Measurements from ENCODE around the gene SP3. TPM values are rescaled to one million over a fixed set of nuclear protein-coding genes. Genes with fewer than 3 reads are reported as not detected.

SP3 gene
- total and polyA plus RNA-seq, 2 of the 8 experiments (the other 6 are each of a cell fraction or from before 2014, with no cell fraction given) = 31.0 to 92.1 TPM

DNA sequence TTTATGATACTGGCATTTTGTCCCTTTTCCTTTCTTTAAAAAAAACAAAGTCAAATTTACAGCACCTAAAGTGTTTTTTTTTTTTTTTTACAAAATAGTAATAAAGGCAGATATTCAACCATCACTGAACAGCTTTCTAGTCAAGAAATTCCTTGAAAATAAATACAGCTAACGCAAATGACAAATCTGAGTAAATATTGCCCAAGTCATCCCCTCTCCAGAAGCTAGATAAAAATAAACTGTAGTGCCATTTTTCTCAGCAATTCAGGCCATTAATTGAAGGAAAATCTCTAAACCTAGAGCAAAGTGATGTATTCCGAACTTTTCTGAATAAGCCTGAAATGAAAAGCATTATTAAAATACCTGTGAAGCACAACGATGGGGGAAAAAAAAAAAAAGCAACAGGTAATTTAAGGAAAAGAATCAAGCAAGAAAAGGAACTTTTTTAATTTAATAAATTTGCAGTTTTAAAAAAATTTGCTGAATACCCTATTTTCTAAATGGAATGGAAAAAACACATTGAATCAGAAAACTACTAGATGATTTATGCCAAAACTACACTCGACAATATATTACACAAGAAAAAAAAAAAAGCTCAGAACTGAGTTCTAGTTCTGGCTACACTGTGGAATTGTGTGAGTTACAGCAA, 6.9 kb downstream of the SP3 start:
- no peaks in the 10 kb centered on the region for H3K23me2 ChIP-seq (ENCODE audit: low read depth, low read length)
- no peak overlapping the region for H2BK120ac ChIP-seq (replicated peaks; ENCODE audit: low read depth, low read length)
- H2BK5ac ChIP-seq (ENCODE audit: low read depth, low read length) = no peak overlapping the region
- H3K27ac ChIP-seq (ENCODE audit: low read depth, low read length) = no peak overlapping the region
- no peak overlapping the region for H3K9ac ChIP-seq (replicated peaks in 1 of 4; ENCODE audit: extremely low read depth in 1 of 4, low read depth in 3 of 4, low read length in 3 of 4)
- DNase-seq (ENCODE audit: low read depth in 1 of 2, low spot score in 2 of 2) = no peak
- H2AK5ac ChIP-seq (ENCODE audit: low read depth, low read length) = no peak overlapping the region
- H3K4me3 ChIP-seq (ENCODE audit: extremely low read depth in 1 of 4, insufficient read depth in 2 of 4, low read depth in 3 of 4, low read length in 4 of 4) = no peak overlapping the region
- H3K79me2 ChIP-seq (ENCODE audit: control insufficient read depth in 1 of 2, insufficient read depth in 2 of 2, low read length in 2 of 2) = peaks cover 46 to 100% of the 10 kb centered on the region in 2 experiments
- H3K4ac ChIP-seq (replicated peaks; ENCODE audit: insufficient read length, low read depth, low read length) = no peak overlapping the region
- H2BK15ac ChIP-seq (ENCODE audit: low read length) = no peak overlapping the region
- peaks cover 6 to 35% (median 24%) of the 10 kb centered on the region in 4 experiments for H3K36me3 ChIP-seq (ENCODE audit: control insufficient read depth in 2 of 4, insufficient read depth in 4 of 4, low read length in 3 of 4)
- no peak overlapping the region for H3K18ac ChIP-seq (ENCODE audit: extremely low read depth, low read length)
- WGBS, 2 experiments (ENCODE audit: extremely low coverage in 1 of 2, insufficient coverage in 1 of 2, insufficient read length in 1 of 2, insufficient replicate concordance in 2 of 2, low coverage in 1 of 2, low lambda C conversion rate in 2 of 2, missing lambda C conversion rate in 1 of 2) = 89% methylated on average over 4 of the region's 4 CpGs; no CpG with 5 or more reads in 1 of the 2 experiments
- H3K9me3 ChIP-seq (ENCODE audit: insufficient read depth in 2 of 2, low read depth in 1 of 2, low read length in 1 of 2) = no peaks in the 10 kb centered on the region
- no peak overlapping the region for H4K5ac ChIP-seq (ENCODE audit: insufficient read length, low read depth, low read length)
- H3K14ac ChIP-seq (ENCODE audit: insufficient read length) = no peak overlapping the region
- no peaks in the 10 kb centered on the region for H3K27me3 ChIP-seq (replicated peaks in 1 of 4; ENCODE audit: control insufficient read depth in 3 of 4, extremely low read depth in 1 of 4, insufficient read depth in 3 of 4, low read length in 3 of 4)
- no peak overlapping the region for H2AFZ ChIP-seq (ENCODE audit: low read length)
- ChIA-PET CTCF (ENCODE audit: partially characterized antibody) (interaction anchor here (1.2 to 1.7 kb wide), 2 partner anchors 18 to 180 kb away, joined by 5 to 7 read pairs; no protein-coding TSS in a partner anchor), POLR2A (ENCODE audit: partially characterized antibody) (no interaction called here)
- H2BK20ac ChIP-seq (ENCODE audit: low read length) = no peak overlapping the region
- H4K8ac ChIP-seq (ENCODE audit: extremely low read depth, insufficient read depth, low read length) = no peak overlapping the region
- H3K4me2 ChIP-seq (ENCODE audit: insufficient read depth in 1 of 2, low read depth in 2 of 2, low read length in 2 of 2) = no peak overlapping the region; a peak in 1 of 4 replicates
- H4K91ac ChIP-seq (replicated peaks; ENCODE audit: insufficient read length, low read length) = no peak overlapping the region
- no peak overlapping the region for H3K56ac ChIP-seq (replicated peaks; ENCODE audit: insufficient read length, low read depth, low read length)
- FAIRE-seq = no peak
- H4K20me1 ChIP-seq (replicated peaks in 1 of 2; ENCODE audit: control insufficient read depth in 1 of 2, insufficient read depth in 2 of 2, low read length in 2 of 2) = peaks cover 5 to 9% of the 10 kb centered on the region in 2 experiments
- H3K79me1 ChIP-seq (ENCODE audit: low read depth, low read length) = no peaks in the 10 kb centered on the region
- H2BK12ac ChIP-seq (ENCODE audit: low read depth, low read length) = no peak overlapping the region
- no peak overlapping the region for H3K23ac ChIP-seq (ENCODE audit: insufficient read length)
- H3K4me1 ChIP-seq (replicated peaks in 1 of 4; ENCODE audit: control insufficient read depth in 3 of 4, insufficient read depth in 4 of 4, low read length in 3 of 4) = peaks cover 0 to 3% (median 1%) of the 10 kb centered on the region in 4 experiments; a peak in 1 of 7 replicates
- TF ChIP-seq SAP30 (IDR thresholded peaks at IDR 0.05; ENCODE audit: insufficient read depth, insufficient replicate concordance, low read length) = no peak
- TF ChIP-seq YY1 (IDR thresholded peaks at IDR 0.05; ENCODE audit: low read depth, low read length) = no peak
- no peak for TF ChIP-seq POLR2A (IDR thresholded peaks at IDR 0.05; ENCODE audit: control extremely low read depth in 1 of 2, low read depth in 2 of 2, low read length in 2 of 2)
- no peak for TF ChIP-seq BACH1 (IDR thresholded peaks at IDR 0.05; ENCODE audit: low read length)
- no peak for TF ChIP-seq ZNF274 (IDR thresholded peaks at IDR 0.05; ENCODE audit: borderline replicate concordance, extremely low read depth, low read length)
- TF ChIP-seq, protein P1, sequence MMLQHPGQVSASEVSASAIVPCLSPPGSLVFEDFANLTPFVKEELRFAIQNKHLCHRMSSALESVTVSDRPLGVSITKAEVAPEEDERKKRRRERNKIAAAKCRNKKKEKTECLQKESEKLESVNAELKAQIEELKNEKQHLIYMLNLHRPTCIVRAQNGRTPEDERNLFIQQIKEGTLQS (IDR thresholded peaks at IDR 0.05; ENCODE audit: insufficient read depth, low read depth, low read length) = no peak
- TF ChIP-seq MAFK (IDR thresholded peaks at IDR 0.05; ENCODE audit: low read depth, low read length) = no peak
- no peak for TF ChIP-seq TAF7 (optimal IDR thresholded peaks at IDR 0.05; ENCODE audit: borderline replicate concordance, low read depth, low read length)
- no peak for TF ChIP-seq HDAC2 (IDR thresholded peaks at IDR 0.05; ENCODE audit: borderline replicate concordance in 1 of 2, low read depth in 2 of 2, low read length in 2 of 2)
- no peak for TF ChIP-seq SIRT6 (IDR thresholded peaks at IDR 0.05; ENCODE audit: low read length)
- no peak for TF ChIP-seq SUZ12 (IDR thresholded peaks at IDR 0.05; ENCODE audit: low read length)
- TF ChIP-seq, protein P2, sequence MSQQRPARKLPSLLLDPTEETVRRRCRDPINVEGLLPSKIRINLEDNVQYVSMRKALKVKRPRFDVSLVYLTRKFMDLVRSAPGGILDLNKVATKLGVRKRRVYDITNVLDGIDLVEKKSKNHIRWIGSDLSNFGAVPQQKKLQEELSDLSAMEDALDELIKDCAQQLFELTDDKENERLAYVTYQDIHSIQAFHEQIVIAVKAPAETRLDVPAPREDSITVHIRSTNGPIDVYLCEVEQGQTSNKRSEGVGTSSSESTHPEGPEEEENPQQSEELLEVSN (IDR thresholded peaks at IDR 0.05) = no peak

All from H1 (cell line).